GM12875 (cell line): Measurements from ENCODE around the gene KLF3.

Experiments used
- H3K4me3 ChIP-seq: one replicate; pipeline ENCODE4 v1.5.1; 2011; ENCODE audit warnings: low read depth, low read length, control low read depth
- TF ChIP-seq, protein P1 (sequence below): IDR thresholded peaks from 2 replicates; pipeline ENCODE4 v1.5.1; 2011; ENCODE audit warnings: low read depth, mild to moderate bottlenecking, control low read depth, inconsistent platforms, low read length, moderate library complexity, borderline replicate concordance; ENCODE audit not compliant: insufficient read depth

KLF3 gene

DNA sequence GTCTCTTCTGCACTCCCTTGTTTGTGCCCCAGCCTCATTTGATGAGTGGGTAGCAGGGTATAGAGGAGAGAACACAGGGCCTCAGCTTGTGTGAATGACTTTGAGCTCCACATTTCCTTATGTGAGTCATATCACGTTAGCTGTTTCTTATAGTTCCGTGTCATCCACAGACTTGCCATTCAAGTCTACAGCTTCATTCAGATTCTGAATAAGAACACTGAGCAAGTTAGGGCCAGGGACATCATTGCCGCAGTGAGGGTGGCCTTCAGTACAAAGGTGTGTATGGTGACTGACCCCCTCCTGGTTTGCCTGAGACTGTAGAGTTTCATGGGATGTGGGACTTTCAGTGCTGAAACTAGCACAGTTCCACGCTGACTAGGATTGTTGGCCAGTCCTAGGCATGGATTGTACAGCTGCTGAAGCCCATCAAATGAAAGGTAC lies 23.6 kb downstream of the KLF3 start:
- H3K4me3 ChIP-seq = no peak overlapping the region
- TF ChIP-seq, protein P1, sequence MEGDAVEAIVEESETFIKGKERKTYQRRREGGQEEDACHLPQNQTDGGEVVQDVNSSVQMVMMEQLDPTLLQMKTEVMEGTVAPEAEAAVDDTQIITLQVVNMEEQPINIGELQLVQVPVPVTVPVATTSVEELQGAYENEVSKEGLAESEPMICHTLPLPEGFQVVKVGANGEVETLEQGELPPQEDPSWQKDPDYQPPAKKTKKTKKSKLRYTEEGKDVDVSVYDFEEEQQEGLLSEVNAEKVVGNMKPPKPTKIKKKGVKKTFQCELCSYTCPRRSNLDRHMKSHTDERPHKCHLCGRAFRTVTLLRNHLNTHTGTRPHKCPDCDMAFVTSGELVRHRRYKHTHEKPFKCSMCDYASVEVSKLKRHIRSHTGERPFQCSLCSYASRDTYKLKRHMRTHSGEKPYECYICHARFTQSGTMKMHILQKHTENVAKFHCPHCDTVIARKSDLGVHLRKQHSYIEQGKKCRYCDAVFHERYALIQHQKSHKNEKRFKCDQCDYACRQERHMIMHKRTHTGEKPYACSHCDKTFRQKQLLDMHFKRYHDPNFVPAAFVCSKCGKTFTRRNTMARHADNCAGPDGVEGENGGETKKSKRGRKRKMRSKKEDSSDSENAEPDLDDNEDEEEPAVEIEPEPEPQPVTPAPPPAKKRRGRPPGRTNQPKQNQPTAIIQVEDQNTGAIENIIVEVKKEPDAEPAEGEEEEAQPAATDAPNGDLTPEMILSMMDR = no peak

DNA sequence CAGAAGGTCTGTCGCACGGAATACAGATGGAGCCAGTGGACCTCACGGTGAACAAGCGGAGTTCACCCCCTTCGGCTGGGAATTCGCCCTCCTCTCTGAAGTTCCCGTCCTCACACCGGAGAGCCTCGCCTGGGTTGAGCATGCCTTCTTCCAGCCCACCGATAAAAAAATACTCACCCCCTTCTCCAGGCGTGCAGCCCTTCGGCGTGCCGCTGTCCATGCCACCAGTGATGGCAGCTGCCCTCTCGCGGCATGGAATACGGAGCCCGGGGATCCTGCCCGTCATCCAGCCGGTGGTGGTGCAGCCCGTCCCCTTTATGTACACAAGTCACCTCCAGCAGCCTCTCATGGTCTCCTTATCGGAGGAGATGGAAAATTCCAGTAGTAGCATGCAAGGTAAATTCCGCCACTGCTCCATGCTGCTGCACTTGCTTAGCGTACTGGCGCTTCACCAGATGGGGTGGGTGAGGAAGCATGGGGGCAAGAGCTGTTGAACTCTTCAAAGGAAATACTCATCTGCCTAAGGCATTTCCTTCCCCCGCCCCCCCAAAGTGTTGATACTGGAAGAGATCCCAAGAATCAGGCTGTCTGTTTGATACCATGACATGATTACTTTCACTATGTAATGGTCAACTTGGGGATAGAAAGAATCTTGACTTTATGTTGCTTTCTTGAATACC lies 24.8 kb downstream of the KLF3 start:
- H3K4me3 ChIP-seq = no peak overlapping the region
- TF ChIP-seq, protein P1 = no peak

DNA sequence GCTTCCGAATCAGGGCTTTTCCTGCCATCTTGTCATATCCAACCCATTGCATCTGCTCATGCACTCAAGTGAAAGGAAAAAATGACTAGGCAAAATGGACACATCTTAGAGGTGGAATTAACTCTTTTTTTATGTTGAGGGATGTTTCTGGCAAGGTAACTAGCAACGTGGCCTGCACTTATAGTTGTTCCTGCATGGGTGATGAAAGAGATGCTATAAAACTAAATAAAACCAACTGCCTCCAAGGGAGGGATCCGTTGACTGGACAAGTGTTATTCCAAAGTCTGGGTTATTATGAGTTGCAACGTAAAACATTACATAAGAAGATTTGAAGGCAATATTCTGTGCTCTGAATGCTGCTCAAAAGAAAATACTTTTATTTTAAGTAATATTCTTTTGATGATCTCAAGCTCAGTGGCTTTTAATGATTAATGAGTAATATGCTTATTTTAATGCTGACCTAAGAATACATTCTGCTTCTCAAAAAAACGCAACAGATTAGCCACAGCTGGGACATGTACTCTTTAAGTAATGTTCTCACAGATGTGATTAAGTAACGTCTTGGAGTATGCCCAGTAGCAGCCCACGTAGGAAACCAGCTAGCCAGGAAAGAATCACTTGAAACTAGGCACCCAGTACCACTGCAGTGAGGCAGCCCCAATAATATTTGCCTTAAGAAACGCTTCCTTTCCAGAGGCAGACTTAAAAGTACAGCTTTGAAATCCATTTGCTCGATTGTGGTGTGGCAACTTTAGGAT lies 27.4 kb downstream of the KLF3 start:
- TF ChIP-seq, protein P1 = no peak
- H3K4me3 ChIP-seq = no peak overlapping the region

DNA sequence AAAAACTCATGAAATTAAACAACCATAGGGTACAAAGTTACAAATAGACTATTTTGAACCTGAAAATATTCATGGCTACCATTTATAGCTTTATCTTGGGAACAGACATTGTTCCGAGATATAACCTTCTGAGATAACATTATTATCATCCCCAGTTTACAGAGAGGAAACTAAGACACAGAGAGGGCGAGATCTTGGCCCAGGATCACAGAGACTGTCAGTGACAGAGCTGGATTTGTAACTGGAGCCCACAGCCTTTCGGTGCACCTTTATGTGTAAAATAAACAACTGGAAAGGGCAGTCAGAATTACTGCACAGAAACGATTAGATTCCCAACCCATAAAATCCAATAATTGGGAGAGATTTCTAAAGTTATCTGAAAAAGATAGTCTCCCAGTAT lies 28.4 kb downstream of the KLF3 start:
- H3K4me3 ChIP-seq = no peak overlapping the region
- TF ChIP-seq, protein P1 = no peak

DNA sequence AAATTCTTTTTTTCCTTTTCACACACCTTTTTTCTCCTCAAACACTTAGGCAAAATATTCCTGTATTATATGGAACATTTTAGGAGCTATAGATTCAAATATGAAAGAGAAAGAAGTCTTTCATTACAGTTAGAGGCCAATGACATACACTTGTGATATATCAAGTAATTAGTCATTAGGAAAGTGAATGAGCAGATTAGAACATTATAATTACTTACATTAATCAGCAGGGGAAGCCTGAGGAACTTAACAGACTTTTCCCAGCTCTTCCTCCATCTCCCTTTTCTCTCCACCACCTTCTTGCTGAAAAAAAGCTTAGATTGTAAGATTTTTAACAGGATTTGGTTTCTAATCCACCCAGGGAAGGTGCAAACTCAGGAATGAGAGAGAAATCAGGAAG lies 29.6 kb downstream of the KLF3 start:
- H3K4me3 ChIP-seq = no peak overlapping the region
- TF ChIP-seq, protein P1 = no peak

DNA sequence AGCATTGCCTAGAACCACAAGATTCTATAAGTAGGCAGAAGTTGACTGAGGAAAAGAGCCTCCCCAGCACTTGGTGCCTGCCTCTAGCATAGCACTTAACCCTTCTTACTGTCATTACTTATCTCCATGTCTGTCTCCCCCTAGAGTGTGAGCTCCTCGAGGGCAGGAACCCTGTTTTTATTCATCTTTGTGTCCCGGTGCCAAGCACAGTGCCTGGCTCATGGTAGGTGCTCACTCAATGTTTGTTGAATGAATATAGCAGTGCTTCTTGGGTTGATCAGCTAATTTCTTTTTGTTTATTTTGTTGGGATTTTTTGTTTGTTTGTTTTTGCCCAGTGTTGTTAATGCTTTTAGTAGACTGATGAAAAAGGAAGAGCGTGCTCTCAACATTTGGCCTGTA lies 30.3 kb downstream of the KLF3 start:
- TF ChIP-seq, protein P1 = no peak
- no peak overlapping the region for H3K4me3 ChIP-seq

DNA sequence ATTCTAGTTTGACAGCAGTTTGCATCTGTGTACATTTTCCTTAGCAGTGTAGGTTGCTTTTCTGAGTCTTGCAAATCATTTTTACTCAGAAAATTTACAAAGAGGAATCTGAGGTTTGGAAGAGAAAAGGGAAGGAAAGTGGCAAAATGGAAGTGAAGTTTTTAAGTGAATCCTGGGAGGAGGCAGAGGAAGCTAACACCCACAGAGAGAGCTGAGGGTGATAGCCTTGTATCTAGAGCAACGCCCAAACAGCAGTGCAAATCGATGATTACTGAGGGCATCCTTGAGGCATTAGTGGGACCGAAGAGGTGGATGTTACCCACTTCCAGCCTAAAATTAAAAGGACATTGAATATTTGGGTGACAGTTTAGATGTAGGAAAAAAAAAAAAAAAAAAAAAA lies 31.8 kb downstream of the KLF3 start:
- TF ChIP-seq, protein P1 = no peak
- H3K4me3 ChIP-seq = no peak overlapping the region
